Subcutaneous adipose tissue (tissue), 4 donors: ENCODE measurements around the gene UBE4A. TPM values are rescaled to one million over a fixed set of nuclear protein-coding genes. Genes with fewer than 3 reads are reported as not detected.

ENCODE experiments used
- total RNA-seq, 4 donors: library from RNA; depleted of rRNA; stranded (reverse); fragments of >200 nt; gene quantifications; one replicate each; pipeline ENCODE4 v1.1.0, GENCODE V29; 2016
- TF ChIP-seq, protein P1 (sequence below): fragments of 450-650 bp; IDR thresholded peaks from one replicate; pipeline ENCODE4 v1.5.1; 2016; ENCODE audit warnings: low read depth, mild to moderate bottlenecking, control low read depth, antibody characterized with exemption, moderate library complexity

UBE4A gene
- total RNA-seq, 4 donors from 2014 or later, result 44.8 to 57.7 (median 45.8) TPM

DNA sequence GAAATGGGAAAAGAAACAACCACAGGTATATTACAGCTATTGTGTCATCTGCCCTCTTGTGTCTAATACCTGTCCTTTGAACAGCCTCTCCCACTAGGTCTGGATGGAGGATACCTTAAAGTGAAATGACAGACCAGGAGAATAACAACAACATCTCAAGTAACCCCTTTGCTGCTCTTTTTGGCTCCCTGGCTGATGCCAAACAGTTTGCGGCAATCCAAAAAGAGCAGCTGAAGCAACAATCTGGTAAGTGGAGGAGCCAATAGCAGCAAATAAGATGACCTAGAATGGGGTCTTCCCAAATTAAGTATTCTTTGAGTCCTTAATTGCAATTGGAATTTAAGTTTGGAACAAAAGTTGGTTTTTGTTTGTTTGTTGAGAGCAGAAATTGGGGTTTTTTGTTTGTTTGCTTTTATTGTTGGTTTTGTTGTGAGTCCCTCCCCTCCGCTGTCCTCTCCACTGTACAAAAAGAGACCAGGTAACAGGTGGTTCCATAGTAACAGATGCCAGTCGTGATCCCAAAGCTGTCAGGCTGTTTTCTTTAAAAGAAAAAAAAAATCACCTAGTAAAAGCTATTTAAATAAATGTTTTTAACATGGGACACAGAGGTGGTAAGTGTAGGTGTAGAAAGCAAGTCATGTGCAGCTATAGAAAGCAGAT is 5.7 kb downstream of the UBE4A start:
- TF ChIP-seq, protein P1, sequence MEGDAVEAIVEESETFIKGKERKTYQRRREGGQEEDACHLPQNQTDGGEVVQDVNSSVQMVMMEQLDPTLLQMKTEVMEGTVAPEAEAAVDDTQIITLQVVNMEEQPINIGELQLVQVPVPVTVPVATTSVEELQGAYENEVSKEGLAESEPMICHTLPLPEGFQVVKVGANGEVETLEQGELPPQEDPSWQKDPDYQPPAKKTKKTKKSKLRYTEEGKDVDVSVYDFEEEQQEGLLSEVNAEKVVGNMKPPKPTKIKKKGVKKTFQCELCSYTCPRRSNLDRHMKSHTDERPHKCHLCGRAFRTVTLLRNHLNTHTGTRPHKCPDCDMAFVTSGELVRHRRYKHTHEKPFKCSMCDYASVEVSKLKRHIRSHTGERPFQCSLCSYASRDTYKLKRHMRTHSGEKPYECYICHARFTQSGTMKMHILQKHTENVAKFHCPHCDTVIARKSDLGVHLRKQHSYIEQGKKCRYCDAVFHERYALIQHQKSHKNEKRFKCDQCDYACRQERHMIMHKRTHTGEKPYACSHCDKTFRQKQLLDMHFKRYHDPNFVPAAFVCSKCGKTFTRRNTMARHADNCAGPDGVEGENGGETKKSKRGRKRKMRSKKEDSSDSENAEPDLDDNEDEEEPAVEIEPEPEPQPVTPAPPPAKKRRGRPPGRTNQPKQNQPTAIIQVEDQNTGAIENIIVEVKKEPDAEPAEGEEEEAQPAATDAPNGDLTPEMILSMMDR, result no peak

DNA sequence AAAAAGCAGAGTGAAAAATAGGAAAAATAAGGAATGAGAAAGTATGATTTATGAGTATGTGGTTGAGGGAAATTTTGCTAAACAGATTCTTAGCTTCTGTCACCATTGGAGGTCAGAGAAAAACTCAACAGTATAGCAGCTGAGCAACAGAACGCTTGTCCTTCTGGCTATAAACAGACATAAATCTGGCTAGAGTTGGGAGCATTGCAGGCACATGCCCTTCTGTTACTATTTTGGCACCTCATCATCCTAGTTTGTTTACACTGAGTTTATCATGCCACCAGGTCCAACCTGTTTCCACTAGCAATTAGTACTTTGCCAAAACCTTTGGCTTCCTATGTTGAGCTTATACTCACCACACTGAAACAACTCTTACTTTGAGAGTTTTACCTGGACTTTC is 6.9 kb downstream of the UBE4A start:
- TF ChIP-seq, protein P1, result no peak

DNA sequence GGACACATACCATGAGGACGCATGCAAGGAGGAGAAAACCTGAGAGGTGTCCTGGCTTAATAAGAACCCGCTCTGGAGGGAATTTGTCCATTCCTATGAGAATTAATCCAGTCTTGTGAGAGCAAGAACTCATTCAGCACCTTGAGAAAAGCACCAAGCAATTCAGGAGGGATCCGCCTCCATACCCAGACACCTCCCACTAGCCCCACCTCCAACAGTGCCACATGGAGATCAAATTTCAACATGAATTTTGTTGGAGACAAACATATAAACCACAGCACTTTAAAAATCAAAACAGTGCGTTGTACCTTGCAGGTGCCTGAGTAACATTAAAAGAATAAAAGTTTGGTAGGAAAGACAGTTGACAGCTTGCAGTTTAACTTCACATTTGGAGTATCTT is 11.4 kb downstream of the UBE4A start:
- TF ChIP-seq, protein P1, result no peak

DNA sequence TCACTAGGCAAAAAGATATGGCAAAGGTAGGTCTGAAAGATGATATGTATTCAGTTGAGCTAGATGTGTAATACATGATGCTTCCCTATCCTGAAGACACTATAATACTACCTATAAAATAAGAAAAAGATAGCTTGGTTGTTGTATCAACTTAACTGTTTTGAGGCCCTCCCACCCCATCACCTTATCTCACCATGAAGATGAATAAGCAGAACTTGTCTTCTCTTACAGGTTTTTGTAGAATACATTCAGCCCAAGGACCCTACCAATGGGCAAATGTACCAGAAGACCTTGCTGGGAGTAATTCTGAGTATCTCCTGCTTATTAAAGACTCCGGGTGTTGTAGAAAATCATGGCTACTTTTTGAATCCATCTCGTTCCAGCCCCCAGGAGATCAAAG is 13.9 kb downstream of the UBE4A start:
- TF ChIP-seq, protein P1, result no peak

DNA sequence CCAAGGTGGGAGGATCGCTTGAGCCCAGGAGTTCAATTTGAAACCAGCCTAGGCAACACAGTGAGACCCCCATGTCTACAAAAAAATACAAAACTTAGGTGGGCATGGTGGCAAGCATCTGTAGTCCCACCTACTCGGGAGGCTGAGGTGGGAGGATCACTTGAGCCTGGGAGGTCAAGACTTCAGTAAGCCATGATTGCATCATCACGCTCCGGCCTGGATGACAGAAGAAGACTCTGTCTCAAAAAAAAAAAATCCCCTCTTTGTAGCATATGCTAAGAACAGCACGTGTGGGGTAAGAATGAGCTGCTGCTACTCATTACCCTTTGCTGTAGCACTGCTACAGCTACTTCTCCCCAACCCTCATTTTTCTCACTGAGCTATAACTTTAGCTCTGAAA is 14.5 kb downstream of the UBE4A start:
- TF ChIP-seq, protein P1, result no peak

DNA sequence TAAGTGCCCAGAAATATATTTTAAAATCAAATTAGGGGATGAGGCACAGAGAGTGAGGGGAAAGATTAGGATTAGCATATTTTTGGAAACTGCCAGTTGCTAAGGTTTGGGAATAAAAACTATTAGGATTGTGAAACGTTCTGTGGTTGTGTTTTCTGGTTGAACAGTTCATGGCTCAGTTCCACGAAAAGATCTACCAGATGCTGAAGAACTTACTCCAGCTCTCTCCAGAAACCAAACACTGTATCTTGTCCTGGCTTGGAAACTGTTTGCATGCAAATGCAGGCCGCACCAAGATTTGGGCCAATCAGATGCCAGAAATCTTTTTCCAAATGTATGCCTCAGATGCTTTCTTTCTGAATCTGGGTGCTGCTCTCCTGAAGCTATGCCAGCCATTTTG is 15.3 kb downstream of the UBE4A start:
- TF ChIP-seq, protein P1, result no peak

DNA sequence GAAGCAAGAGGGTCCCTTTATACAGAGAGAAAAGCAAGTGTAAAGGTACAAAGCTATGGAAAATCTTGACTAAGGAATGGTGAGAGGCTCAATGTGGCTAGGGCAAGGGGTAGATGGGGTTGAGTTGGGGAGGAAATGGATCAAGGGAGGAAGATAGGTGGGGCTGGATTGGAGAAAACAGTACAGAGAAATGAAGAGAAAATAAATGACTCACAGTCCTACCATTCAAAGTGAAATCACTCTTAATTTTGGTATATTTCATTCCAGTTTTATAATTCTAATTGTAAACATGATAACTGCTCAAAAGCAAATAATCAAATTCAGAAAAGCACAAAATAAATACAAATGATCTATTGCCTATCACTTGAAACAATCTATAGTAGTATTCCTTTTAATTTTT is 16.6 kb downstream of the UBE4A start:
- TF ChIP-seq, protein P1, result no peak
